K562 (cell line): ENCODE results near the gene QRFP. TPM values are rescaled to one million over a fixed set of nuclear protein-coding genes. Genes with fewer than 3 reads are reported as not detected.

Source experiments
- ATAC-seq: fragments of 200-7000 bp; cut with Tn5 transposase; 3 replicates; pipeline ENCODE4 v1.9.1; 2020; ENCODE audit warnings: moderate library complexity
- BruUV-seq: library from RNA; stranded (reverse); fragments of 400-500 nt; replicated peaks from 2 replicates; lab custom pipeline; 2021; lab: Mats Ljungman, UMichigan
- CTCF ChIA-PET: fragments of 300-600 bp; formaldehyde crosslinking; extraction: SDS; loops from one replicate; lab custom pipeline; 2021; ENCODE audit warnings: low intra/inter-chr PET ratio; lab: Yijun Ruan, JAX
- POLR2A ChIA-PET: fragments of 300-600, 350-650 bp; sonication (Branson Sonifier 250); formaldehyde crosslinking; extraction: SDS; loops from one replicate; lab custom pipeline; 2021; ENCODE audit warnings: antibody characterized with exemption, inconsistent platforms; lab: Yijun Ruan, JAX
- DNase-seq, 4 experiments: peaks; one replicate each; pipeline versions ENCODE4 v3.0.0 to v3.0.0-alpha.2; 2011 to 2018; ENCODE audit warnings: low spot score in 3 of 4, mixed read lengths in 3 of 4; ENCODE audit errors: extremely low read depth in 1 of 4
- FAIRE-seq: peaks from 2 replicates; lab custom pipeline; 2011; peaks lifted over from hg19 to GRCh38; lab: Jason Lieb, UNC
- H2AFZ ChIP-seq: 2 replicates; pipeline ENCODE4 v1.6.0; 2011; ENCODE audit warnings: low read depth, low read length, control low read depth, inconsistent platforms
- H3K27ac ChIP-seq: fragments of 200-600 bp; 3 replicates; pipeline ENCODE4 v1.8.0; 2011; ENCODE audit warnings: low read depth, mild to moderate bottlenecking, control low read depth, inconsistent platforms, low read length, moderate library complexity, mixed read lengths; ENCODE audit errors: extremely low read depth
- H3K27me3 ChIP-seq, 2 experiments: fragments of 300-600 bp in 1 of 2; 2 replicates in 1 of 2; 3 replicates in 1 of 2; pipeline versions ENCODE4 v1.6.0 to v1.8.0; 2011; ENCODE audit warnings: inconsistent platforms in 2 of 2, low read length in 2 of 2, mild to moderate bottlenecking in 1 of 2, mixed read lengths in 1 of 2, moderate library complexity in 1 of 2; ENCODE audit not compliant: control insufficient read depth in 2 of 2, insufficient read depth in 2 of 2
- H3K36me3 ChIP-seq: fragments of 300-600 bp; 3 replicates; pipeline ENCODE4 v1.8.0; 2011; ENCODE audit warnings: mild to moderate bottlenecking, low read length, inconsistent platforms; ENCODE audit not compliant: control insufficient read depth, insufficient read depth
- H3K4me1 ChIP-seq, 2 experiments: fragments of 200-600 bp in 1 of 2; replicated peaks in 1 of 2; 2 replicates in 1 of 2; 3 replicates in 1 of 2; pipeline versions ENCODE4 v1.5.1 to v1.8.0; 2011; ENCODE audit warnings: inconsistent platforms in 2 of 2, low read length in 2 of 2, mild to moderate bottlenecking in 1 of 2, mixed read lengths in 1 of 2, moderate library complexity in 1 of 2; ENCODE audit not compliant: control insufficient read depth in 2 of 2, insufficient read depth in 2 of 2
- H3K4me2 ChIP-seq: 2 replicates; pipeline ENCODE4 v1.6.1; 2011; ENCODE audit warnings: low read length, control low read depth, inconsistent platforms, mixed read lengths; ENCODE audit not compliant: insufficient read depth
- H3K4me3 ChIP-seq: fragments of 200-600 bp; sonication (generic), shearing (Covaris generic); 2 replicates; pipeline ENCODE4 v1.5.1; 2016; ENCODE audit warnings: control low read depth, inconsistent platforms
- H3K79me2 ChIP-seq: fragments of 200-600 bp; 3 replicates; pipeline ENCODE4 v1.8.0; 2011; ENCODE audit warnings: low read length, inconsistent platforms; ENCODE audit not compliant: control insufficient read depth, insufficient read depth
- H3K9ac ChIP-seq, 2 experiments: 2 replicates each; pipeline versions ENCODE4 v1.6.0 to v1.6.1; 2011; ENCODE audit warnings: low read depth in 2 of 2, low read length in 2 of 2, control low read depth in 1 of 2, inconsistent platforms in 1 of 2, mild to moderate bottlenecking in 1 of 2, mixed read lengths in 1 of 2; ENCODE audit not compliant: insufficient read depth in 1 of 2
- H3K9me1 ChIP-seq: one replicate; pipeline ENCODE4 v1.6.0; 2011; ENCODE audit warnings: inconsistent platforms, mild to moderate bottlenecking, low read length, moderate library complexity; ENCODE audit not compliant: control insufficient read depth, insufficient read depth
- H3K9me3 ChIP-seq: replicated peaks from 2 replicates; pipeline ENCODE4 v1.5.1; 2011; ENCODE audit warnings: low read depth, low read length, inconsistent platforms; ENCODE audit not compliant: control insufficient read depth, insufficient read depth
- H4K20me1 ChIP-seq: replicated peaks from 2 replicates; pipeline ENCODE4 v1.6.1; 2011; ENCODE audit warnings: low read length, inconsistent platforms, mixed read lengths; ENCODE audit not compliant: control insufficient read depth, insufficient read depth
- GABPA ChIP-seq: fragments of 200-800 bp; sonication (Bioruptor generic); conservative IDR thresholded peaks from 2 replicates; pipeline ENCODE4 v1.6.1; 2016; ENCODE audit warnings: low read depth, missing genetic modification characterization, missing compliant biosample characterization
- TAF7 ChIP-seq: fragments of 450-650 bp; IDR thresholded peaks from 2 replicates; pipeline ENCODE4 v1.6.1; 2016; ENCODE audit warnings: missing genetic modification characterization, missing compliant biosample characterization
- ZNF707 ChIP-seq: fragments of 250-450 bp; sonication (Bioruptor Pico); conservative IDR thresholded peaks from 2 replicates; pipeline ENCODE4 v1.8.0; 2022; ENCODE audit warnings: inconsistent platforms, mild to moderate bottlenecking, moderate library complexity
- WGBS: fragments of 100-300 bp; shearing (Covaris generic); methylation state at CpG from one replicate; pipeline ENCODE4 v1.1.6; 2016; ENCODE audit warnings: low coverage, mixed read lengths; ENCODE audit not compliant: insufficient coverage; ENCODE audit errors: missing lambda C conversion rate; 5-methylcytosine and 5-hydroxymethylcytosine counted together
- in situ Hi-C: fragments of 300-500 bp; cut with MboI; formaldehyde crosslinking; loops from 4 replicates; pipeline ENCODE4 v1.15.0; 2018; ENCODE audit warnings: inconsistent platforms, mixed read lengths
- intact Hi-C: fragments of 100-400 bp; cut with micrococcal nuclease; formaldehyde crosslinking; loops from 2 replicates; pipeline ENCODE4 v1.14.2; 2022
- polyA plus RNA-seq, 8 experiments: library from polyadenylated mRNA; depleted of rRNA in 4 of 8; stranded (reverse) in 5 of 8; unstranded in 3 of 8; fragments of >200 nt; fragmentation: Nextera tagmentation in 2 of 8; fragmentation: Illumina TruSeq in 1 of 8; extraction: Ambion mirVana in 2 of 8; extraction: Trizol in 1 of 8; gene quantifications; 2 replicates each; pipeline versions ENCODE4 v1.2.1 to v1.2.3, GENCODE V29; 2011 to 2014; ENCODE audit warnings: inconsistent platforms in 1 of 8, missing spikeins in 1 of 8
- total RNA-seq, 7 experiments: library from RNA; depleted of rRNA in 6 of 7; stranded (reverse); fragments of >200 nt in 6 of 7; fragmentation: Illumina TruSeq in 2 of 7; extraction: Trizol in 2 of 7; gene quantifications; 2 replicates each; pipeline versions ENCODE4 v1.2.1 to v1.2.3, GENCODE V29; 2011 to 2021; ENCODE audit warnings: low replicate concordance in 1 of 7
- TF ChIP-seq, protein P1 (sequence below): sonication (generic); formaldehyde crosslinking; IDR thresholded peaks from 2 replicates; pipeline ENCODE4 v1.8.1; 2023; ENCODE audit warnings: mild to moderate bottlenecking, missing genetic modification reagents, moderate library complexity

Gene QRFP
- total and polyA plus RNA-seq, 9 of the 15 experiments (the other 6 are each of a cell fraction or from before 2014, with no cell fraction given), result not detected

- CTCF ChIA-PET, result interaction anchor here (2.5 to 6.7 kb wide), 4 partner anchors 73 to 239 kb away, joined by 10 to 135 read pairs (median 16); no protein-coding TSS in a partner anchor
- in situ Hi-C loops, result no loop called here
- no peak overlapping the region for H3K4me2 ChIP-seq
Observed at GRCh38 chr9:130940027-130940549, 43.5 kb upstream of the QRFP start.

More at GRCh38 chr9:130940027-130940549, 43.5 kb upstream of the QRFP start:
- peak in 2 of 4 experiments; percentile 44 to 62 for DNase-seq
- no TSS peak for BruUV-seq
- Histone ChIP-seq H3K36me3 (no peaks in the 10 kb centered on the region), H3K27me3 (peaks cover 63 to 84% of the 10 kb centered on the region in 2 experiments), H3K4me3 (no peak overlapping the region), H2AFZ (no peak overlapping the region), H3K27ac (no peak overlapping the region), H3K9ac (no peak overlapping the region), H3K79me2 (no peaks in the 10 kb centered on the region), H3K9me1 (peaks cover 6% of the 10 kb centered on the region), H3K9me3 (no peaks in the 10 kb centered on the region), H4K20me1 (peaks cover 71% of the 10 kb centered on the region), H3K4me1 (peaks cover 0 to 42% of the 10 kb centered on the region in 2 experiments; a peak in 3 of 5 replicates)
- POLR2A ChIA-PET, result interaction anchor here (0.6 to 1.0 kb wide), 7 partner anchors 13 to 104 kb away, joined by 3 to 5 read pairs (median 3); no protein-coding TSS in a partner anchor
- intact Hi-C loops, result loop anchor here (2.0 kb wide), 1 partner anchor 59 kb away; no protein-coding TSS in a partner anchor
- TF ChIP-seq, protein P1, sequence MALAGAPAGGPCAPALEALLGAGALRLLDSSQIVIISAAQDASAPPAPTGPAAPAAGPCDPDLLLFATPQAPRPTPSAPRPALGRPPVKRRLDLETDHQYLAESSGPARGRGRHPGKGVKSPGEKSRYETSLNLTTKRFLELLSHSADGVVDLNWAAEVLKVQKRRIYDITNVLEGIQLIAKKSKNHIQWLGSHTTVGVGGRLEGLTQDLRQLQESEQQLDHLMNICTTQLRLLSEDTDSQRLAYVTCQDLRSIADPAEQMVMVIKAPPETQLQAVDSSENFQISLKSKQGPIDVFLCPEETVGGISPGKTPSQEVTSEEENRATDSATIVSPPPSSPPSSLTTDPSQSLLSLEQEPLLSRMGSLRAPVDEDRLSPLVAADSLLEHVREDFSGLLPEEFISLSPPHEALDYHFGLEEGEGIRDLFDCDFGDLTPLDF (CRISPR knock-in tag), result peak; percentile 49; the same call in 1 of the 2 replicates
- TF ChIP-seq TAF7 (tag), result no peak
- TF ChIP-seq GABPA, result no peak
- TF ChIP-seq ZNF707 (CRISPR knock-in tag), result no peak
- TF ChIP-seq, all 486 proteins: peak for 1
- FAIRE-seq, result no peak
- WGBS, result 27% methylated on average over 32 of the region's 32 CpGs
- ATAC-seq, result no peak
